H9 (cell line): ENCODE measurements around the gene HLX. TPM values are rescaled to one million over a fixed set of nuclear protein-coding genes. Genes with fewer than 3 reads are reported as not detected.

ENCODE experiments used
- DNase-seq: peaks from one replicate; pipeline ENCODE4 v3.0.0-alpha.2; 2017
- H2AFZ ChIP-seq: one replicate; pipeline ENCODE4 v1.6.1; 2013; ENCODE audit warnings: mild to moderate bottlenecking, low read length, control low read depth, moderate library complexity
- H2AK5ac ChIP-seq: 2 replicates; pipeline ENCODE4 v1.6.1; 2013; ENCODE audit warnings: low read length, control low read depth, mixed read lengths; ENCODE audit not compliant: insufficient read length
- H2BK120ac ChIP-seq: one replicate; pipeline ENCODE4 v1.6.1; 2013; ENCODE audit warnings: low read depth, mild to moderate bottlenecking, low read length, control low read depth, inconsistent platforms; ENCODE audit not compliant: poor library complexity, severe bottlenecking
- H2BK12ac ChIP-seq: 2 replicates; pipeline ENCODE4 v1.6.1; 2013; ENCODE audit warnings: low read length, control low read depth, mixed read lengths, low read depth; ENCODE audit not compliant: insufficient read length
- H2BK15ac ChIP-seq: 2 replicates; pipeline ENCODE4 v1.6.1; 2013; ENCODE audit warnings: low read depth, low read length, control low read depth
- H2BK20ac ChIP-seq: one replicate; pipeline ENCODE4 v1.6.1; 2013; ENCODE audit warnings: low read depth, mild to moderate bottlenecking, low read length, control low read depth, inconsistent platforms; ENCODE audit not compliant: poor library complexity, severe bottlenecking
- H2BK5ac ChIP-seq: 2 replicates; pipeline ENCODE4 v1.6.1; 2013; ENCODE audit warnings: low read length, control low read depth, mixed read lengths; ENCODE audit not compliant: insufficient read length
- H3K14ac ChIP-seq: 2 replicates; pipeline ENCODE4 v1.6.1; 2013; ENCODE audit warnings: low read length, control low read depth; ENCODE audit not compliant: insufficient read depth
- H3K18ac ChIP-seq: 2 replicates; pipeline ENCODE4 v1.6.1; 2013; ENCODE audit warnings: low read depth, mild to moderate bottlenecking, mixed read lengths, low read length, control low read depth; ENCODE audit not compliant: insufficient read length
- H3K23ac ChIP-seq: 2 replicates; pipeline ENCODE4 v1.6.1; 2013; ENCODE audit warnings: low read length, control low read depth, mixed read lengths, low read depth; ENCODE audit not compliant: insufficient read length
- H3K23me2 ChIP-seq: 2 replicates; pipeline ENCODE4 v1.6.1; 2013; ENCODE audit warnings: low read depth, mild to moderate bottlenecking, mixed read lengths, low read length, control low read depth; ENCODE audit not compliant: insufficient read length, poor library complexity, severe bottlenecking
- H3K27ac ChIP-seq: 2 replicates; pipeline ENCODE4 v1.5.1; 2013; ENCODE audit warnings: low read length, control low read depth, mixed read lengths, low read depth; ENCODE audit not compliant: insufficient read length
- H3K27me3 ChIP-seq: 2 replicates; pipeline ENCODE4 v1.6.1; 2013; ENCODE audit warnings: low read length, control low read depth, inconsistent platforms; ENCODE audit not compliant: insufficient read depth
- H3K4ac ChIP-seq: 2 replicates; pipeline ENCODE4 v1.6.1; 2013; ENCODE audit warnings: low read depth, mild to moderate bottlenecking, control low read depth, inconsistent platforms, low read length, moderate library complexity
- H3K4me1 ChIP-seq: 2 replicates; pipeline ENCODE4 v1.6.1; 2013; ENCODE audit warnings: low read length, control low read depth, inconsistent platforms; ENCODE audit not compliant: insufficient read depth
- H3K4me2 ChIP-seq: 2 replicates; pipeline ENCODE4 v1.6.1; 2013; ENCODE audit warnings: low read length, control low read depth, mixed read lengths; ENCODE audit not compliant: insufficient read length, insufficient read depth
- H3K56ac ChIP-seq: 2 replicates; pipeline ENCODE4 v1.6.1; 2013; ENCODE audit warnings: low read depth, mild to moderate bottlenecking, mixed read lengths, low read length, control low read depth; ENCODE audit not compliant: insufficient read length
- H3K79me1 ChIP-seq: 2 replicates; pipeline ENCODE4 v1.6.1; 2013; ENCODE audit warnings: low read depth, mild to moderate bottlenecking, moderate library complexity, low read length, control low read depth, inconsistent platforms; ENCODE audit not compliant: insufficient read depth, poor library complexity, severe bottlenecking
- H3K79me2 ChIP-seq: 2 replicates; pipeline ENCODE4 v1.6.1; 2013; ENCODE audit warnings: low read length, control low read depth, inconsistent platforms; ENCODE audit not compliant: insufficient read depth
- H3K9ac ChIP-seq: 2 replicates; pipeline ENCODE4 v1.6.1; 2013; ENCODE audit warnings: low read length, control low read depth, mixed read lengths; ENCODE audit not compliant: insufficient read length; ENCODE audit errors: extremely low read depth
- H3K9me3 ChIP-seq: one replicate; pipeline ENCODE4 v1.6.1; 2013; ENCODE audit warnings: low read depth, low read length, inconsistent platforms; ENCODE audit not compliant: control insufficient read depth
- H3T11ph ChIP-seq: one replicate; pipeline ENCODE4 v1.6.1; 2013; ENCODE audit warnings: mild to moderate bottlenecking, low read length, control low read depth, inconsistent platforms
- H4K20me1 ChIP-seq: one replicate; pipeline ENCODE4 v1.6.1; 2013; ENCODE audit not compliant: control insufficient read depth, insufficient read length, insufficient read depth
- H4K5ac ChIP-seq: 2 replicates; pipeline ENCODE4 v1.6.1; 2013; ENCODE audit warnings: low read depth, mild to moderate bottlenecking, mixed read lengths, low read length, control low read depth; ENCODE audit not compliant: insufficient read length
- H4K8ac ChIP-seq: replicated peaks from 2 replicates; pipeline ENCODE4 v1.6.1; 2013; ENCODE audit warnings: low read length, control low read depth, mixed read lengths, low read depth; ENCODE audit not compliant: insufficient read length
- H4K91ac ChIP-seq: 2 replicates; pipeline ENCODE4 v1.6.1; 2013; ENCODE audit warnings: low read depth, mild to moderate bottlenecking, moderate library complexity, mixed read lengths, low read length, control low read depth; ENCODE audit not compliant: insufficient read length
- H3K27ac Mint-ChIP-seq, 3 experiments: 2 replicates in 2 of 3; 3 replicates in 1 of 3; pipeline ENCODE4 v1.8.0; 2020 to 2021; ENCODE audit warnings: mixed read lengths in 3 of 3, mild to moderate bottlenecking in 1 of 3, moderate library complexity in 1 of 3
- H3K27me3 Mint-ChIP-seq: 2 replicates; pipeline ENCODE4 v1.8.0; 2021; ENCODE audit warnings: low read depth, mild to moderate bottlenecking, moderate library complexity, mixed read lengths
- H3K36me3 Mint-ChIP-seq, 3 experiments: 2 replicates in 2 of 3; 3 replicates in 1 of 3; pipeline ENCODE4 v1.8.0; 2020 to 2021; ENCODE audit warnings: low read depth in 3 of 3, mixed read lengths in 3 of 3; ENCODE audit not compliant: insufficient read depth in 1 of 3
- H3K4me1 Mint-ChIP-seq, 2 experiments: 2 replicates each; pipeline ENCODE4 v1.8.0; 2020; ENCODE audit warnings: mixed read lengths in 2 of 2
- H3K4me3 Mint-ChIP-seq, 2 experiments: 2 replicates in 1 of 2; 3 replicates in 1 of 2; pipeline ENCODE4 v1.8.0; 2020 to 2021; ENCODE audit warnings: mild to moderate bottlenecking in 2 of 2, mixed read lengths in 2 of 2, moderate library complexity in 1 of 2
- H3K9me3 Mint-ChIP-seq, 2 experiments: 2 replicates in 1 of 2; 3 replicates in 1 of 2; pipeline ENCODE4 v1.8.0; 2020; ENCODE audit warnings: mild to moderate bottlenecking in 2 of 2, mixed read lengths in 2 of 2, moderate library complexity in 1 of 2
- CTCF ChIP-seq: fragments of 200-600 bp; sonication (generic); conservative IDR thresholded peaks from 3 replicates; pipeline ENCODE4 v1.8.0; 2021; ENCODE audit warnings: antibody characterized with exemption, mild to moderate bottlenecking
- WGBS: extraction: QIAGEN DNeasy Blood & Tissue Kit; methylation state at CpG from one replicate; pipeline ENCODE4 v1.1.7; 2013; ENCODE audit warnings: missing lambda C conversion rate, low lambda C conversion rate, mixed read lengths; ENCODE audit not compliant: insufficient read length; ENCODE audit errors: extremely low coverage; 5-methylcytosine and 5-hydroxymethylcytosine counted together
- total RNA-seq: library from RNA; stranded (reverse); gene quantifications from 2 replicates; pipeline ENCODE4 v1.2.1, GENCODE V29; 2021

HLX gene
- total RNA-seq, 1 experiment from 2014 or later: 0.37 TPM

- H3K56ac ChIP-seq: no peak overlapping the region
- DNase-seq: no peak
- no peak overlapping the region for H2AFZ ChIP-seq
- H4K20me1 ChIP-seq: no peaks in the 10 kb centered on the region
- H3K4me1 ChIP-seq: no peaks in the 10 kb centered on the region
- no peak overlapping the region for H2BK5ac ChIP-seq
- no peak overlapping the region for H3K4ac ChIP-seq
- no peak overlapping the region for H3K18ac ChIP-seq
- no peak overlapping the region for H2BK12ac ChIP-seq
- no peaks in the 10 kb centered on the region for H3K36me3 Mint-ChIP-seq
- H2AK5ac ChIP-seq: no peak overlapping the region
- no peak overlapping the region for H3K27ac ChIP-seq
- H3K9ac ChIP-seq: no peak overlapping the region
- no peak overlapping the region for H2BK15ac ChIP-seq
- no peak overlapping the region for H4K5ac ChIP-seq
- H3K9me3 Mint-ChIP-seq: no peaks in the 10 kb centered on the region
- H2BK120ac ChIP-seq: no peak overlapping the region
- no peaks in the 10 kb centered on the region for H3K79me1 ChIP-seq
- H3T11ph ChIP-seq: no peak overlapping the region
- no peak overlapping the region for H3K14ac ChIP-seq
- WGBS: no CpG with 5 or more reads among the region's 5 CpGs
- H3K23ac ChIP-seq: no peak overlapping the region
- no peak for TF ChIP-seq CTCF
- no peak overlapping the region for H3K4me3 Mint-ChIP-seq
- no peak overlapping the region for H3K4me2 ChIP-seq
- no peak overlapping the region for H3K27ac Mint-ChIP-seq
- H4K8ac ChIP-seq: no peak overlapping the region
- no peaks in the 10 kb centered on the region for H3K9me3 ChIP-seq
- 0 out of 4 replicates have a peak, but pooled peaks cover 0 to 3% of the 10 kb centered on the region in 2 experiments for H3K4me1 Mint-ChIP-seq
- no peak overlapping the region for H2BK20ac ChIP-seq
- no peak overlapping the region for H4K91ac ChIP-seq
- no peaks in the 10 kb centered on the region for H3K23me2 ChIP-seq
- H3K27me3 ChIP-seq: no peaks in the 10 kb centered on the region
- H3K79me2 ChIP-seq: no peaks in the 10 kb centered on the region
- no peaks in the 10 kb centered on the region for H3K27me3 Mint-ChIP-seq
Measured at GRCh38 chr1:220838578-220838977, 40.7 kb upstream of the HLX start.
